Umbilical cord (tissue), 2 donors: ENCODE measurements around the gene KCNE2. TPM values are rescaled to one million over a fixed set of nuclear protein-coding genes. Genes with fewer than 3 reads are reported as not detected.
"Not testable (repeated sequence)": the region's sequence is repeated elsewhere in the genome, so short reads cannot be mapped to it uniquely, and the experiment has no call there.

ENCODE experiments used
- DNase-seq: peaks from one replicate; pipeline ENCODE4 v3.0.0-alpha.2; 2015; ENCODE audit warnings: low spot score
- total RNA-seq: library from RNA; depleted of rRNA; stranded (reverse); fragments of >200 nt; gene quantifications from one replicate; pipeline ENCODE4 v1.2.3, GENCODE V29; 2014; ENCODE audit warnings: low replicate concordance; ENCODE audit not compliant: insufficient read depth

Gene KCNE2
- total RNA-seq, 1 donor from 2014 or later, result 0.72 TPM

- DNase-seq, result not testable (repeated sequence)
Observed at GRCh38 chr21:34406676-34407075, 42.9 kb downstream of the KCNE2 start.

DNA sequence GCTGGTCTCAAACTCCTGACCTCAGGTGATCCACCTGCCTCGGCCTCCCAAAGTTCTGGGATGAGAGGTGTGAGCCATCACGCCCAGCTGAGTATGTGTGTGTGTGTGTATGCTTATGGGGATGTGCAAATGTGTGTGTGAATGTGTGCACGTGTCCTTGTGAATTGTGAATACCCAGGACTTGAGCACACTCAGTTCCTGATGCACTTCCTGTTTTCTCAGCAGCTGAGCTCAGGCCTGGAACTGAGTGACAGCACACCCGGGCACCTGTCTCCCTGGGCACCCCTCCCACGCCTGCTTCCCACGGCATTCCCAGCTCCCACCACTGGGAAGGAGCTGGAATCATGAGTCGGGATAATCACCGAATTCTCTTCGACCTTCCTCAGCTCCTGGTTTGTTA lies 43.5 kb downstream of the KCNE2 start:
- not testable (repeated sequence) for DNase-seq

- DNase-seq, result not testable (repeated sequence)
Observed at GRCh38 chr21:34417448-34418077, 53.8 kb downstream of the KCNE2 start.

Other genes with a start within 250 kb of the KCNE2 start
- gene SMIM11, start 11.5 kb downstream of the KCNE2 start, total RNA-seq, result 6.5 TPM
- gene SMIM34, start 59.9 kb downstream of the KCNE2 start, total RNA-seq, result not detected
- 0.72 TPM for gene KCNE1, start 148.2 kb downstream of the KCNE2 start, total RNA-seq